Measurements from ENCODE around the gene KIF5A.

KIF5A gene

DNA sequence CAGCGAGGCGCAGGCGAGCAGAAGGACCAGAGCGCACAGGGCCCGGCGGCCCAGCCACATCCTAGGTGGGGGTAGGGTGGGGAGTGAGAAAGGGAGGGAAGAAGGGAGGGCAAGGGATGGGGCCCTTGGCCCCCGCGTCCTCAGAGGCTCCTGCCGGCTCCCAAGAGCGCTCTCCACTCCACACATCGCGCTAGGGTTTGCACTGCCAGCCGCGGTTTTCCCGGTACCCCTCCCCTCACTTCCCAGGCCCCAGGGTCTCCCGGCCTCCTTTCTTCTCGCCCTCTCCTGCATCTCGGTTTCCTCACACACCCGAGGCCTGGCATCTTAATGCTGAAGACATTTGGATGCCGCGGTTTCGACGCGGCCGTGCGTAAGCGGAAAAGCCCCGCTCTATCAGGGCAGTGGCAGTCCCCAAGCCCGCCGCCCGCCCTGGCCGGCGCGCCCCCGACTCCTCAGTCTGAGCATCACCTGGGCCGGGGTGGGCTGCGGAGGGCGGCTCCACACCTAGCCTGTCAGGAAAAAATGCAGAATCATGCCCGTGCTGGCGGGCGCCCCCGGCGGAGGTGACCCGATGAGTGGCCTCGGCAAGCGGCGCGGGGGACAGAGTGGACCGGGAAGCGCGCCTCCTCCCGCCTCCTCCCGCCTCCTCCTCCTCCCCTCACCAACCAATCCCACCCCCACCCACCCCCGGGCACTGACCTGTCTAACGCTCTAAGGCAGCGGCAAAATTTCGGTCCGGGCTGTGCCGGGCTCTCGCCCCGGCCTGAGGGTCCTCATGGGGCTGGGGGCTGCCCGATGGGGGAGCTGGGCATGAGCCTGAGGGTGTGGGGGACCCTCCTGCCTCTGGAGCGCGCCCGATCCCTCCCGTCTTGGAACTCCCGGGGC is 82.5 kb downstream of the KIF5A start:
- no peak for DNase-seq (ENCODE audit: low read depth in 3 of 3)

- no peak for DNase-seq (ENCODE audit: low read depth in 3 of 3)
Observed at GRCh38 chr12:57632958-57633840, 83.4 kb downstream of the KIF5A start, which contains the start of gene B4GALNT1. Gene B4GALNT1 (minus strand): TSS chr12:57633201. CDS start chr12:57632132, 1,069 bp downstream.
